Vagina (tissue), 2 donors: ENCODE data around the gene TECR. TPM values are rescaled to one million over a fixed set of nuclear protein-coding genes. Genes with fewer than 3 reads are reported as not detected.
A peak's percentile ranks its signal among the peaks of the same experiment; 100 is the strongest.

Experiments
- DNase-seq, 2 donors: peaks; one replicate each; pipeline ENCODE4 v3.0.0-alpha.2; 2017; ENCODE audit errors: extremely low spot score in 2 of 2
- H3K27ac ChIP-seq: fragments of 200-600 bp; sonication (generic); one replicate; pipeline ENCODE4 v1.5.1; 2019
- H3K27me3 ChIP-seq: fragments of 200-600 bp; sonication (generic); one replicate; pipeline ENCODE4 v1.5.1; 2019
- H3K36me3 ChIP-seq, 2 donors: fragments of 200-600 bp; sonication (generic); one replicate each; pipeline ENCODE4 v1.5.1; 2017 to 2019
- H3K4me1 ChIP-seq: fragments of 200-600 bp; sonication (generic); one replicate; pipeline ENCODE4 v1.5.1; 2019
- H3K4me3 ChIP-seq, 2 donors: fragments of 200-600 bp; sonication (generic); 1 replicate in 1 of 2; 2 replicates in 1 of 2; pipeline ENCODE4 v1.5.1; 2016 to 2019
- H3K9me3 ChIP-seq: fragments of 200-600 bp; sonication (generic); one replicate; pipeline ENCODE4 v1.5.1; 2019
- CTCF ChIP-seq, 3 experiments: fragments of 450-650 bp in 2 of 3; fragments of 200-600 bp in 1 of 3; sonication (generic) in 1 of 3; IDR thresholded peaks; one replicate each; pipeline ENCODE4 v1.5.1; 2017 to 2019; ENCODE audit warnings: antibody characterized with exemption in 3 of 3, mild to moderate bottlenecking in 2 of 3, moderate library complexity in 2 of 3
- POLR2A ChIP-seq, 2 donors: fragments of 450-650 bp; IDR thresholded peaks; one replicate each; pipeline ENCODE4 v1.6.1; 2017; ENCODE audit warnings: antibody characterized with exemption in 2 of 2, mild to moderate bottlenecking in 2 of 2, moderate library complexity in 2 of 2
- POLR2AphosphoS5 ChIP-seq, 2 donors: sonication (generic); formaldehyde crosslinking; IDR thresholded peaks; one replicate each; pipeline ENCODE4 v1.9.0; 2017; ENCODE audit warnings: antibody characterized with exemption in 2 of 2, mild to moderate bottlenecking in 2 of 2, low read depth in 1 of 2; ENCODE audit not compliant: insufficient read depth in 1 of 2
- intact Hi-C: fragments of 100-400 bp; cut with DNase I; formaldehyde crosslinking; loops from one replicate; pipeline ENCODE4 v1.15.1; 2023
- total RNA-seq: library from RNA; depleted of rRNA; stranded (reverse); fragments of >200 nt; gene quantifications from one replicate; pipeline ENCODE4 v1.2.3, GENCODE V29; 2016

TECR gene
- total RNA-seq, 1 donor from 2014 or later = 110 TPM

DNA sequence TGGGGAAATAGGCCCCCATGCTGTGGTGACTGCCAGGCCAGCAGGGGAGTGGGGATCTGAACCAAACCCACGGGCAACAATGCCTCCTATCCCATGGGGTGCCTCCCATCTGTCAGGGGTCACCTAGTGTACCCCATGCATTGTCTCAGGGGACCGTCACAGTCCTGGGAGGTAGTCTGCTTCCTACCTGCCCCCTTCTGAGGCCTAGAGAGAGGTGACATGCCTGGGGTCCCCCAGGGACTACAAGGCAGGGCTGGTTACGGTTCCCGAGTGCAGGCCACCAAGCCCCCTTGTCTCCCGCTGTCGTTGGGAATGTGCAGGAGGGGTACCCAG is 31.3 kb downstream of the TECR start:
- H3K36me3 ChIP-seq = peaks cover 0 to 19% of the 10 kb centered on the region in 2 donors
- no peaks in the 10 kb centered on the region for H3K9me3 ChIP-seq
- TF ChIP-seq POLR2AphosphoS5 (IDR thresholded peaks at IDR 0.05; ENCODE audit: insufficient read depth in 1 of 2, low read depth in 1 of 2) (no peak), POLR2A (IDR thresholded peaks at IDR 0.05) (no peak), CTCF (IDR thresholded peaks at IDR 0.05) (no peak)
- H3K27me3 ChIP-seq = no peaks in the 10 kb centered on the region
- intact Hi-C loops = no loop called here
- H3K4me3 ChIP-seq = no peak overlapping the region
- DNase-seq = no peak
- peaks cover 70% of the 10 kb centered on the region for H3K4me1 ChIP-seq
- peak overlapping the region; percentile 69 for H3K27ac ChIP-seq

- TF ChIP-seq CTCF (IDR thresholded peaks at IDR 0.05) (no peak), POLR2A (IDR thresholded peaks at IDR 0.05) (no peak), POLR2AphosphoS5 (IDR thresholded peaks at IDR 0.05; ENCODE audit: insufficient read depth in 1 of 2, low read depth in 1 of 2) (no peak)
- no peak for DNase-seq
- H3K9me3 ChIP-seq = no peaks in the 10 kb centered on the region
- H3K27ac ChIP-seq = peak overlapping the region; percentile 69
- no peak overlapping the region for H3K4me3 ChIP-seq
- intact Hi-C loops = no loop called here
- H3K4me1 ChIP-seq = peaks cover 66% of the 10 kb centered on the region
- H3K36me3 ChIP-seq = peaks cover 0 to 23% of the 10 kb centered on the region in 2 donors
- H3K27me3 ChIP-seq = no peaks in the 10 kb centered on the region
Measured at GRCh38 chr19:14561249-14561648, 31.9 kb downstream of the TECR start.

DNA sequence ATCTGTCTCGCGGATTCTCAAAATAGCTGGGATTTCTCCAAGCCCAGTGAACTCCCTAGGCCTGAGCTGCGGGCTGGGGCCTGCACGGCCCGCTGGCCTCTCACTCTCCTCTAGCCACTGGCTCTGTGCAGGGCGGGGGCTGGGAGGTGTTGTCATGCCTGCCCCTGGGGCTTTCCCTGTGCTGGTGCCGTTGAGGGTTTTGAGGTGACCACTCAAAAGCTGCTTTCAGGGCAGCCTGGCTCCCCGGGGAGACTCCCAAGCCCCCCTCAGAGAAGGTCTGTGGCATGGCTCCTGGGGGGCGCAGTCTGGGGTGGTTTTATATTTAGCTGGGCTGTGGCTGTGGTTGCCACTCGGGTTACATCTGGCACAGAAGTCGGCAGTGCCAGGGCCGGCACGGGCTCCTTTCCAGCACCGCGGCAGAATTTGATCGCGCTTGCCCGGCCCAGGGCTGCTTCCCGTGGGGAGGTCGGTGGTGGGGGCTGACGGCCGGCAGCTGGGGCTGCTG is 32.5 kb downstream of the TECR start:
- peaks cover 0 to 27% of the 10 kb centered on the region in 2 donors for H3K36me3 ChIP-seq
- H3K27me3 ChIP-seq = no peaks in the 10 kb centered on the region
- peaks cover 60% of the 10 kb centered on the region for H3K4me1 ChIP-seq
- DNase-seq = no peak
- no peak overlapping the region for H3K4me3 ChIP-seq
- TF ChIP-seq POLR2AphosphoS5 (IDR thresholded peaks at IDR 0.05; ENCODE audit: insufficient read depth in 1 of 2, low read depth in 1 of 2) = no peak
- TF ChIP-seq POLR2A (IDR thresholded peaks at IDR 0.05) = no peak
- TF ChIP-seq CTCF (IDR thresholded peaks at IDR 0.05) = no peak
- H3K27ac ChIP-seq = peak overlapping the region; percentile 69
- intact Hi-C loops = no loop called here
- H3K9me3 ChIP-seq = no peaks in the 10 kb centered on the region

DNA sequence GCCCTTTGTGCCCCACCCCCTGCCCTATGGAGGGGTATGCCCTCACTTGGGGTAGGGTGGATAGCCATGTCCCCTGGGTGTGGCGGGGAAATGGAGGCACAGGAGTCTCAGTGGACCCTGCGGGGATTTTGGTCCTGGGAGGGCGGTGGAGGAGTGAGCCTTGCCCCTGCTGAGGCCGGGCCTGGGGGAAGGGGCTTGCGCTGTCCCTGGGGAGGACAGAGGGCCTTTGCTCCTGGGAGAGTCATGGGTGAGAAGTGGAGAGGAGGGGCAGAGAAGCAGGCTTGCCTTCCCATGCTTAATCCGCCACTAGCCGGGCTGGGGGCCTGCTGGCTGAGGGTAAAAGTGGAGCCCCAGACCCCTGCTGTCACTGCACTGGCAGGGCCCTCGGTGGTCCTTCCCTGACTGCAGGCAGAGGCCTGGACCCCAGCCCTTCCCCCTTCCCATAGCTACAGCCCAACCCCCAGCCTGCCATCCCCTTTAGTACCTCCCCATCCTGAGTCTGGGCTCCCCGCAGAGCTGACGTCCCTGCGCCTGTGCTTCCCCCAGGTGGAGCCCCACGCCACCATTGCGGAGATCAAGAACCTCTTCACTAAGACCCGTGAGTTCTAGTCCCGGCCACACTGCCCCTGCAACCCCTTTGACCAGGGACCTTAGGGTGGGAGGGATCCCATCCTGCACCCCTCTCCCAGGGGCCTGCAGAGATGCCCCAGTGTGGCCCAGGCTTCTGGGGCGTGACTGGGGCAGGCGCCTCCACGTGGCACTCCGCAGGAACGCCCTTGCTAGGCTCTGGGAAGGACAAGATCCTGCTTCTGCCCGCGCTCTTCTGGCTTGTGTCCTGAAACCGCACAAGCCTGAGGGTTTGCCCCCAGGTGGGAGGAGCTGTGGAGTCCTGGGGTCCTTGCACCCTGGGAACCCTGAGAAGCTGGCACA is 33.5 kb downstream of the TECR start:
- H3K27ac ChIP-seq = peak overlapping the region; percentile 69
- no peak for DNase-seq
- no peaks in the 10 kb centered on the region for H3K27me3 ChIP-seq
- H3K4me3 ChIP-seq = no peak overlapping the region
- no peak for TF ChIP-seq CTCF (IDR thresholded peaks at IDR 0.05)
- no peak for TF ChIP-seq POLR2AphosphoS5 (IDR thresholded peaks at IDR 0.05; ENCODE audit: insufficient read depth in 1 of 2, low read depth in 1 of 2)
- TF ChIP-seq POLR2A (IDR thresholded peaks at IDR 0.05) = no peak
- peaks cover 57% of the 10 kb centered on the region for H3K4me1 ChIP-seq
- no peaks in the 10 kb centered on the region for H3K9me3 ChIP-seq
- H3K36me3 ChIP-seq = peaks cover 0 to 27% of the 10 kb centered on the region in 2 donors
- intact Hi-C loops = no loop called here

DNA sequence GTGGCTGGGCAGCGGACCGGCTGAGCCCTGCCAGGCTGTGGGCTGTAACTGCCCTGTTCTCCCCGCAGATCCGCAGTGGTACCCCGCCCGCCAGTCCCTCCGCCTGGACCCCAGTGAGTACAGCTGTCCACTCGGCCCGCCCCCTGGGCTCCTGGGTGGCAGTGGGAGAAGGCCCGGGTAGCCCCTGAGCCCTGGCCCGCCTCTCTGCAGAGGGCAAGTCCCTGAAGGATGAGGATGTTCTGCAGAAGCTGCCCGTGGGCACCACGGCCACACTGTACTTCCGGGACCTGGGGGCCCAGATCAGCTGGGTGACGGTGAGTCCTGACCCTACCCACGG is 34.2 kb downstream of the TECR start:
- TF ChIP-seq POLR2AphosphoS5 (IDR thresholded peaks at IDR 0.05; ENCODE audit: insufficient read depth in 1 of 2, low read depth in 1 of 2) (no peak), POLR2A (IDR thresholded peaks at IDR 0.05) (no peak), CTCF (IDR thresholded peaks at IDR 0.05) (no peak)
- Histone ChIP-seq H3K36me3 (peaks cover 0 to 27% of the 10 kb centered on the region in 2 donors), H3K27ac (no peak overlapping the region), H3K4me3 (no peak overlapping the region), H3K9me3 (no peaks in the 10 kb centered on the region), H3K4me1 (peaks cover 51% of the 10 kb centered on the region), H3K27me3 (no peaks in the 10 kb centered on the region)
- intact Hi-C loops = no loop called here
- DNase-seq = no peak
